Measurements from ENCODE around the gene ZGRF1.
A peak's percentile ranks its signal among the peaks of the same experiment; 100 is the strongest.
"Not testable (repeated sequence)": the region's sequence is repeated elsewhere in the genome, so short reads cannot be mapped to it uniquely, and the experiment has no call there.

The ZGRF1 gene, protein sequence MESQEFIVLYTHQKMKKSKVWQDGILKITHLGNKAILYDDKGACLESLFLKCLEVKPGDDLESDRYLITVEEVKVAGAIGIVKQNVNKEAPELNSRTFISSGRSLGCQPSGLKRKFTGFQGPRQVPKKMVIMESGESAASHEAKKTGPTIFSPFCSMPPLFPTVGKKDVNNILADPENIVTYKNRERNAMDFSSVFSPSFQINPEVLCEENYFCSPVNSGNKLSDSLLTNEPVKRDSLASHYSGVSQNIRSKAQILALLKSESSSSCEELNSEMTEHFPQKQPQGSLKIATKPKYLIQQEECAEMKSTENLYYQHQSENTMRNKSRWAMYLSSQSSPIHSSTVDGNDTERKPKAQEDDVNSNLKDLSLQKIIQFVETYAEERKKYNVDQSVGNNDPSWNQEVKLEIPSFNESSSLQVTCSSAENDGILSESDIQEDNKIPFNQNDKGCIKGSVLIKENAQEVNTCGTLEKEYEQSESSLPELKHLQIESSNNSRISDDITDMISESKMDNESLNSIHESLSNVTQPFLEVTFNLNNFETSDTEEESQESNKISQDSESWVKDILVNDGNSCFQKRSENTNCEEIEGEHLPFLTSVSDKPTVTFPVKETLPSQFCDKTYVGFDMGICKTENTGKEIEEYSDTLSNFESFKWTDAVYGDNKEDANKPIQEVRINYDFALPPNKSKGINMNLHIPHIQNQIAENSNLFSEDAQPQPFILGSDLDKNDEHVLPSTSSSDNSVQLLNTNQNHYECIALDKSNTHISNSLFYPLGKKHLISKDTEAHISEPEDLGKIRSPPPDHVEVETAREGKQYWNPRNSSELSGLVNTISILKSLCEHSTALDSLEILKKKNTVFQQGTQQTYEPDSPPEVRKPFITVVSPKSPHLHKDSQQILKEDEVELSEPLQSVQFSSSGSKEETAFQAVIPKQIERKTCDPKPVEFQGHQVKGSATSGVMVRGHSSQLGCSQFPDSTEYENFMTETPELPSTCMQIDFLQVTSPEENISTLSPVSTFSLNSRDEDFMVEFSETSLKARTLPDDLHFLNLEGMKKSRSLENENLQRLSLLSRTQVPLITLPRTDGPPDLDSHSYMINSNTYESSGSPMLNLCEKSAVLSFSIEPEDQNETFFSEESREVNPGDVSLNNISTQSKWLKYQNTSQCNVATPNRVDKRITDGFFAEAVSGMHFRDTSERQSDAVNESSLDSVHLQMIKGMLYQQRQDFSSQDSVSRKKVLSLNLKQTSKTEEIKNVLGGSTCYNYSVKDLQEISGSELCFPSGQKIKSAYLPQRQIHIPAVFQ (N-terminal part only)

DNA sequence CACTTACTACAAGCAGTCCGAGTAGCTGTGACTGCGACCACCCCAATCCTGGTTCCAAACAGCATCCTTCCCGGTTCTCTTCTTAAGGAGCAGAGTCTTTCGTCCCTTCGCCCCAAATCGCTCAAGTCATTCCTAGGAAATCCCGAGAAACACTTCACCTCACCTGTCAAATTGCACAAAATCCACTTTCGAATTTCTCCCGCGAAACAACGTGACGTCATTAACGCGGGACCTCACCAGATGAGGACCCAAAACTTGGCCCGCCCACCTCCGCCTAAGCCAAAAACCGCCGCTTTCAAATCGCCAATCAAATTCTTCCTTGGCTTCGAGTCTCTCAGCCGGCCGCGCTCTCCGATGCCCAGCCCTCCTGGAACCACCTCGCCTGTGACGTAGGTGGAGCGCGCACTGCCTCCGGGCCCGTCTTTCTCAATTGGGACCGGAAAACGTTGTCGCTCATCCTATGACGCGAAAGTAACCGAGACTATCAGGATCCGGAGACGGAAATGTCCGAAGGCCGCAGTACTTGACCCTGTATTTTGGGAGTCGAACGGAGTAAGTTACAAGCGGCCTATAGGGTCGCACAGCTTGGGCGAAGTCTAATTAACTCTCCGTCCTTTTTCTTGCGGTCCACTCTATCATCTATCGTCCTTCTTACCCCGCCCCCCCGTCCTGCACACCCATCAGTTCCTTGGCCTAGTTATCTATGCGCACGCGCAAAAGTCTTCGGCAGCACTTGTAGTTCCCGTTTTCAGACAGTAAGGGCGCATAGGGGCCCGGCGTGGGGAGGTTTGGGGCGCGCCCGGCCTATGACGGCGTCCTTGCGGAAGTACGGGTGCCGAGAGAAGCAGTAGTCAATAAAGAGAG, at the start of gene ZGRF1, which contains the start of gene LARP7:
ZGRF1 (minus strand) TSS at position 222 of the 864 bp plus-strand sequence. CDS start 3,733 bp downstream, outside the sequence.
LARP7 (plus strand) TSS at position 456 of the 864 bp plus-strand sequence. CDS start 7,527 bp downstream, outside the sequence.
- DNase-seq = peak; percentile 95 to 97

DNA sequence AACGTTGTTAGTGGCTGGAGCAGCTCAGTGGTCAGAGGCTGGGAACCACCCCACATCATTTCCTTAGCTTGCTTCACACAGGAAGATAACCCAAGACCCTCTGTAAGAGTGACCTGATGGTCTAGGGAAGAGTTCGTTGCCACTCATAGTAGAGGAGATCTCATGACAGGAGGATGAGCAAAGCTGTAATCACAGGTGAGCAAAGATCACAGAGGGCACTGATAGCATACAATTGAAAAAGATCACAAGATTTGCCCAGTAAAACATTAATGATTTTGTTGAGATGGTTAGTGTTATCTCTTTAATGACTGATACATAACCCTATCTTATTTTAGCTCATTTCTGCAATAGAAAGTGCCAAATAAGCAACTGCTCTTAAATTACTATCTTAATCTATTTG, 44.3 kb upstream of the ZGRF1 start:
- no peak for DNase-seq

DNA sequence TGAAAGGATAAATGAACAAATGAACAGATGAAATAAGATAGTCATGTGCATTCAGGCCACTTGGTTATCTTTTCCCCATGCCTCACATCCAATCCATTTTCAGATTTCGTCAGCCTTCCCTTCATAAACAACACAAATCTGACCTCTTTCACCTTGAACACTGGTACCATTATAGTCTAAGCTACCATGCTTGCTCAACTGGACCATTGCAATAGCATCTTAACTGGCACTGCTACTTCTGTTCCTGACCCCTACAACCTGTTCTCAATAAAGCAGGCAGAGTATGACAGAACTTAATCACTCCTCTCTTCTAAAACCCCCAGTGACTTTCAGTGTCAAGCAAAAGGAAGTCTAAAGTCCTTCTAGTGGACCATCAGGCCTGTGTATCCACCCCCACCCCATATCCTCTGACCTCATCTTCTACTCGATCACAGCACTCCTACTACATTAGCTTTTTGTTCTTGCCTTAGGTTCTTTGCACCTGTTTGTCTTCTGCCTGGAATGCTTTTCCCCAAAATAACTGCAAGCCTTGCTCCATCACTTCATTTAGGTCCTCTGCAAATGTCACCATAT, 40.9 kb upstream of the ZGRF1 start:
- DNase-seq = no peak

DNA sequence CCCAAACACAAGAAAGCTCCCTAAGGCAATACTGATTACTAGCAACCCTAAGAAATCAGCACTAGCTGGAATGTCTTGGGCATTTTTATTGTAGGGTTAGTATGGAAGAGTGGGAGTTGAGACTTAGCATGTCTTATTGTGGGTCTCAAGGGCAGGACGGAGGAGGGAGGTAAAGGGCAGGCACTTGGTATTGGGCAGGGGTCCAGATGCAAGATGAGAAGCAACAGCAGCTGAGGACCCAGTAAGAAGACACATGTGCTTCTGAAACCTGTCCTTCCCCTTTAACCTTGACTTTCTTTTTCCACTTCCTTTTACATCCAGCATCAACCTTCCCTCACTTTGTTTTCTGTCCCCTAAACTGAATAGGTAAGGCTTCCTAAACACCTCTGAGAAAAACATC, 37.7 kb upstream of the ZGRF1 start:
- DNase-seq = no peak

DNA sequence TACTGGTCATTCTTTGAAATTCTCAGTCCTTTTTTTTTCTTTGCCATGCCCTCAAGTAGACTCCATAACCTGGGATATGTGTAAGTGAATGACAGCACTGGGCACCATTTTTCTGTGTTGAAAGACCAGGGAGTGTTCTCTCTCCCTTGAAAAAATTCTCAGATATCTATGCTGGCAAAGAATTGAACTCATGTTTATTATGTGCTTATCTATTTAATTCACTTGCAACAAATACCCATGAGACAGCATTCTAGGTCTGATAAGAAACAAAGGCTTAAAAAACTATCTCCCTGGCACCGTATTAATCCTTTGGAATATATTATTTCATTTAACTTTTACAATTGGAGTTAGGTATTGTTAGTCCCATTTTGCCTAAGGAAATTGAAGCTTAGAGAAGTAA, 37.0 kb upstream of the ZGRF1 start:
- DNase-seq = no peak

DNA sequence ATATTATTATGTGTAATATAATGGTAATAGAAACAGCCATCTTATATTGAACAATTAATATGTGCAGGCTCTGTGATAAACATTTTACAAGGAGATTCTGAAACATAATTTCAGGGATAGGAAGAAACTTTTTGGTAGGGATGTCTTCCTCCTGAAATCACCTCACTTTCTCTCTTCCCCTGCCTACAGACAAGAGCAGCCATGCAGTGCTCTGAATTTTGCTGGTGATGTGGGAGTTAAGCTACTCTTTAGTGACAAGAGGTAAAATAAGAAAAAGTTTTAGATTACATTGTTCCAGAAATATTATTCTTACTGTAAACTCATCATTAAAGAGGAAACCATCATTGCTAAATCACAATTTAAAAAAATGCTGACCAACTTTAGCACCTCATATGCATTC, 36.4 kb upstream of the ZGRF1 start:
- no peak for DNase-seq

DNA sequence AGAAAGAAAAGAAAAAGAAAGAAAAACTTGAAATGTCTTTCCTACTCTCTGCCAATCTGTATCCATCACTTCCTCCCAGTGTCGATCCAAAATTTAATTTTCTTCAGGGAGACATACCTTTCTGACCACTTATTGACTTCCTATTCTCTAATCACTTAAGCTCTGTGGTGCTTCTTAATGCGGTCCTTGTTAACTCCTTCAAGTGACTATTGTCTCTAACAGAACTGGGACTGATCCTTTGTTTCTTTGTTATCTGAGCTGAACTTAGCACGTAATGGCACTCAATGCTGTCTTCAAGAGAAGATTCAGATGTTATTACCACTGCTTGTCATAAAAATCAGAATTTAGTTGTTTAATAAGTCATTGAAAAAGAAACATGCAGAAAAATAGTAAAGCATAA, 31.4 kb upstream of the ZGRF1 start:
- DNase-seq = no peak

DNA sequence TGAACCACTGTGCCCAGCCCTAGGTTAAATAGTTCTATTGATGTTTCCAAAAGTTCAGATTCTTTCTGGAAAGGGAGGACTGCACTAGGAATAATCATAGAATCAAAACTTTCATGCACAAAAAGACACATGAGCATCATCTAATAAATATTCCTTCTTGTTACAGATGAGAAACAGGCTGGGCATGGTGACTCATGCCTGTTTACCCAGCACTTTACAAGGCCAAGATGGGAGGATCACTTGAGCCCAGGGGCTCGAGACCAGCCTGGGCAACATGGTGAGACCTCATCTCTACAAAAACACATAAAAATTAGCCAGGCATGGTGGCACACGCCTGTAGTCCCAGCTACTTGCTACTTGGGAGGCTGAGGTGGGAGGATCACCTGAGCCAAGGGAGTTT, 27.9 kb upstream of the ZGRF1 start:
- DNase-seq = no peak

DNA sequence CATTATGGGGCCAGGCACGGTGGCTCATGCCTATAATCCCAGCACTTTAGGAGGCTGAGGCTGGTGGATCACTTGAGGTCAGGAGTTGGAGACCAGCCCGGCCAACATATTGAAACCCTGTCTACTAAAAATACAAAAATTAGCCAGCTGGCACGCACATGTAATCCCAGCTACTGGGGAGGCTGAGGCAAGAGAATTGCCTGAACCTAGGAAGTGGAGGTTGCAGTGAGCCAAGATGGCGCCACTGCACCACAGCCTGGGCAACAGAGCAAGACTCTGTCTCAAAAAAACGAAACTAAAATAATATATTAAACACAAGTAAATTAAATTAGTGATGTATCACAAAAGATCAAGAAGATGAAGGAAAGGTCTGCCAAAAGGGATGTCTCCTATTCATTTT, 19.4 kb upstream of the ZGRF1 start:
- DNase-seq = not testable (repeated sequence)

DNA sequence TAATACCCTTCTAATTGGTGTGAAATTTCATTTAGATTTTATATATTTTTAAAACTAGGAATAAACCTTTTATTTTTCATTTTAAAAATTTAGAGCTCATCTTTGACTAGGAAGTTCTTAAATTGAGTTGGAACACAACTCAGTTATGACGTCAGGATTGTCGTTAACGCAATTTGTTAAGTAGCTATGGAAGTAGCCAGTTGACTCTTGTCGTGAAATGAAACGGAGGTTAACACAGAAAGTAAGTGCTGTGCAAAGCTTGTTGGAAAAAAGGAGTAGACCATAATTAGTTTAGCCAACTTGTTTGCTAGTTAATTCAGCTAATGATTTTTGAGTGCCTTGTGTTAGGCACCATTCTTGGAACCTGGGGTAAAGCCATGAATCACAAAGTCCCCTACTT, 18.6 kb upstream of the ZGRF1 start:
- DNase-seq = no peak

DNA sequence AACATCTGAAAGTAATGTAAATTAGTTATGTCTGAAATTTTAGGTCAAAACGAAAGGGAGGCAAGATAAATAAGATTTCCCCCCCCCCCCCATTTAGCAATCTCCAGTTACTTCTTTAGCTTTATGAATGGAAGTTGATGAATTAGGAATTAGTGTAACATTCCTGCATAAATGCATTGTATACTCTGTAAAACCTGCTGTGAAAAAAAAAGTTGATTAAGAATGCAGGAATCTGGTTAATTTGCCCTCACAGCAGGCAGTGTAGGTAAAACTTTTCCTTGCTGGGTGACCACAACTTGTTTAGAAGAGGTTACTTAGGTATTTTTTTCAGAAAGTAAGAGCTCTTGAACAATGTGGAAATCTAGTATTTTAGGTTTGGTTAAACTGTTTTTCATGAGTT, 15.5 kb upstream of the ZGRF1 start:
- no peak for DNase-seq

DNA sequence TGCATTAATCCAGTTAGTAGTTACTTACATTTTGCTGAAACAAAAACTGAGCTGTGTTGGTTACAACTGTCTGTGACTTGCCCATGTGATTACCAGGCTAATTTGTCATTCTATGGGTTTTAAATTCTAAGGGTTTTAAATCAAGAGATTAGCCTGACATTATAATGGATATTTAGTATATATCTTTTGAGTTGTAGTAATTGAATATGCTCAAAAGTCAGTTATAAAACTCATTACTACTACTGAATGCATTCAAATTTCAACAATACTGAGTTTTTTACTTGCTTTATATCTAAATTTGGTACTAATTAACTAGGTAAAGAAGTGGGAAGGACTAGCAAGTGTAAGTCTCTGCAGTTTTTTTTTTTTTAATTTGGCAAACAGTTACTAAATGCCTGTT, 14.9 kb upstream of the ZGRF1 start:
- DNase-seq = no peak

DNA sequence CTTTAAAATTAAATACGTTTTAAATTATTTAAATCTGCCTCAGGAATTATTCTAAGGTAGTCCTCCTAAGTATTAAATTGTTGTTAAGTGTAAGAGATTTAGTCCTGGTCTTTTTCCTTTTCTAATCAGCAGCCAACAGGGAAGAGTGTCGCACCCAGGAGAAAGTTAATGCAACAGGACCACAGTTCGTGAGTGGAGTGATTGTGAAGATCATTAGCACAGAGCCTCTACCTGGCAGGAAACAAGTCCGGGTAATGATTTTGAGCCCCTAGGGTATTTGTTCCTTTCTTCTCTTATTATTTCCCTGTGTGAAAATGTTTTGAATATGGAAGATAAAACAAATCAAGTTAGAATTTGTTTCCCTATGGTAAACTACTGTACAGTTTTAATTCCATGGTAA, 13.6 kb upstream of the ZGRF1 start:
- DNase-seq = no peak

DNA sequence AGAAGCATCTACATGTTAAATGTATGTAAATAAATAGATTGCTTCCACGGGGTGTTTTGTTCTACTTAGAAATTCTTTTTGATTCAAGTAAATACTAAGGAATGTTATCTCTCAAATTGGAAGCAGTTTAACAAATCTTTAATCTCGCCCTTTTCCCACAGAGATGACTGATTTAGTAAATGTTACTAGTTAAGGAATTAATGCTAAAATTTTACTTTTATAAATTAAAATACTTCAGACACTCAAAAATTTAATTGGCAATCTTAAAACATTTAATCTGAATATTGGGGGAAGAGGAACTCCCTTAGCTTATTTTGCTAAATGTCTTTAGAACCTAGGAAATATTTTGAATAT, 12.3 kb upstream of the ZGRF1 start:
- no peak for DNase-seq

DNA sequence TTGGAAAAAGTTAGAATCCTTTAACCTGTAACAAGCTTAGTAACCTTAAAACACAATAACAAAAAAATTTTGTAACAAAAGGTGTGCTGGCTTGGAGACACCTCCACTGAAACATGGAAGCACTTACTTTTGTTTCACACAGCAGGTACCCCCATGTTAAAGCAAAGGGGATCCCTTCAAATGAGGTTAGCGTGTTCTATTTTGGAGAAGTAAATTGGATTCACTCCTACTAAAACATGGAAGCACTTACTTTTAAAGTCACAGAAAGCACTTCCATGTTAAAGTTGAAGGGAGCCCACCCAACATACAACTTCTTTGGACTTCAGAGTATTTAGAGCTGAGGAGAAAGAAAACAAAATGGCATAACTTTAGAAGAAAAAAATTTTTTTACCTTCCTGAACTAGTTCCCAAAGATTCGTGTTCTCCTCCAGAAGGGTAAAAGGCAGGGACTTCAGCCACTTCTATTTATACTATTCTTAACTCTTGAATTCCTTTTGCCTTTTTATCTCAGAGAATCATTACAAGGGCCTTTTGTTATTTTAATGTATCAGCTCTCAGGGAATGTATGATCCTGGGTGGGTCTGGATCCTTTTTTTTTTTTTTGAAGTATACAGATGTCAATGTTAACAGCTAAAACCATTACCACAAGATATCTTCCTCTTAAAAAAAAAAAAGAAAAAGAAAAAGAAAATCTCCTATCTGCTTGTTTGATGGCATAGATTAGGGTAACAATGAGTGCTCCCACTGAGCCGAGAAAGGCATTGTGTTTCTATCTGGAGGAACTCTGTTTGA, 11.8 kb upstream of the ZGRF1 start:
- no peak for DNase-seq

DNA sequence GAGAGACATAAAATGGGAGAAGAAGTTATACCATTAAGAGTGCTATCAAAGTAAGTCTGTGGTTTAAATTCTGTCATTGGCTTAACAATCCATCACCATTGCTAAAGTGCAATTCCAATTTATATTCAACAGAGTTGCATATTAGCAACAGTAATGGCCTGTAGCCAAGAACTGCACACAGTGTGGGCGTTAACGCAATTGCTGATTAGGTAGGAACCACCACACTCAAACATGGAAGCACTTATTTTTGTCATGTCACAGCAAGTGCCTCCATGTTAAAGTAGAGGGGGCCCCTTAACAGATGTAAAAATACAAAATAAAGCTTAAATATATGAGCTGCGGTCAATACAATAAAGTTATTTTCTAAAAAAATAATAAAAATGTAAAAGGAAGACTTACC, 11.1 kb upstream of the ZGRF1 start:
- DNase-seq = no peak

DNA sequence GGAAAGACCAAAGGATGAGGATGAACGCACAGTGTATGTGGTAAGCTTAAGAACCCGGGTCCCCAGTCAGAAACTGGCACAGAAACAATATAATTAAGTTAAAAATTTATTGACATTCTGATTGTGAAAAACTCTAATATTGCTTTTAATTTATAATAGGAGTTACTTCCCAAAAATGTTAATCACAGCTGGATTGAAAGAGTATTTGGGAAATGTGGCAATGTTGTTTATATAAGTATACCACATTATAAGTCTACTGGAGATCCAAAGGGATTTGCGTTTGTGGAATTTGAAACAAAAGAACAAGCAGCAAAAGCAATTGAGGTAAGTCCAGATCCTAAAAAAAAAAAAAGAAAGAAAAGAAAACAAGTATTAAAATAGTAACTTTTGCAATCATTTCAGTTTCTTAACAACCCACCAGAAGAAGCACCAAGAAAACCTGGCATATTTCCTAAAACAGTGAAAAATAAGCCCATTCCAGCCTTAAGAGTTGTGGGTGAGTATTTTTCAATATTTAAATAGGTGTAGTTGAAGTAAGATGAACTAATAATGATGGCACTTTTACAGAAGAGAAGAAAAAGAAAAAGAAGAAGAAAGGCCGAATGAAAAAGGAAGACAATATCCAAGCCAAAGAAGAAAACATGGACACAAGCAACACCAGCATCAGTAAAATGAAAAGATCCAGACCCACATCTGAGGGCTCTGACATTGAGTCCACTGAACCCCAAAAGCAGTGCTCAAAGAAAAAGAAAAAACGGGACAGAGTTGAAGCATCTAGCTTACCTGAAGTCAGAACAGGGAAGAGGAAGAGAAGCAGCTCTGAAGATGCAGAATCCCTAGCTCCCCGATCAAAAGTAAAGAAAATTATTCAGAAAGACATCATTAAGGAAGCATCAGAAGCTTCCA, 10.2 kb upstream of the ZGRF1 start:
- no peak for DNase-seq

DNA sequence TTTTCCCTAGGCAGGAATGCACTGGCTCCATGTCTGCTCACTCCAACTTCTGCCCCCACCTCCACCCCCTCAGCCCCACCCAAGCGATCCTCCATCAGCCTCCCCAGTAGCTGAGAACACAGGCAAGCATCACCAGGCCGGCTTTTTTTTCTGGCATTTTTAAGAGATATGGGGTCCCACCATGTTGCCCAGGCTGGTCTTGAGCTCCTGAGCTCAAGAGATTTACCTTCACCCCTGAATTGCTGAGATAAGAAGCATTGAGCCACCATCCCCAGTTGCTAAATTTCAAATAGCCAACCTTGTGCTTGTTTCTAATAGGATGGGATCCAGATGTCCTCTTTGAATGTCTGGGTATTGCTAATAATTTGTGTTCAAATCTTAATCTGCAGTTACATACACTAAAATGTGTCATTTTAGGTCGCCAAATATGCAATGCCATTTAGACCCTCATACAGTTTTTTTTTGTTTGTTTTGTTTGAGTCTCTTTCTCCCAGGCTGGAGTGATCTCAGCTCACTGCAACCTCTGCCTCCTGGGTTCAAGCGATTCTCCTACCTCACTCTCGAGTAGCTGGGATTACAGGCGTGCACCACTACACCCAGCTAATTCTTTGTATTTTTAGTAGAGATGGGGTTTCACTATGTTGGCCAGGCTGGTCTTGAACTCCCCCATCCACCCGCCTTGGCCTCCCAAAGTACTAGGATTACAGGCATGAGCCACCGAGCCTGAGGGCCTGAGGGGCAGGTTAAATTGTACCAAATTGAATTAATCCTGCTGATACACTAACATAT, 9.0 kb upstream of the ZGRF1 start:
- no peak for DNase-seq
